ENCODE data around the gene SLC24A3. TPM values are rescaled to one million over a fixed set of nuclear protein-coding genes. Genes with fewer than 3 reads are reported as not detected.
A peak's percentile ranks its signal among the peaks of the same experiment; 100 is the strongest.

Gene SLC24A3
- total RNA-seq, 1 donor from 2014 or later = 14.0 TPM

DNA sequence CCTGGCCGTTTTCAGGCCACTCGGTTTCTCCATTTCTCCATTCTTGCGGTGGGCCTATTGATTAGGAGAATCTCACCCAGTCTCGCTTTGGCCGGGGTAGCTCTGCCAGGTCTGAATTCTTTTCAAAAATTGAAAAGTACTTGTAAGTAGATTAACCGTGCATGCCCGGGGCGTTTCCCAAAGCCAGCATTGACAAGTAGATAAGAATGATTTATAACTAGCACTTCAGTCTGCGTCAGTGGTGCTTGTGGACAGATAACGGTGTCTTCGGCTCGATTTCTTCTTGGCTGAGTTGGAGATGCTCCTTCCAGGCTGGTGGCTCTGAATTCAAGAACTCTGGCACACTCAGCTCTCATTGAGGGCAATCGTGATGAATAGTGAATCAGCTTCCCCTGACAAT is 29.0 kb downstream of the SLC24A3 start:
- Mint-ChIP-seq H3K27me3 (peaks cover 6% of the 10 kb centered on the region), H3K4me3 (no peak overlapping the region), H3K4me1 (ENCODE audit: unreplicated experiment) (peaks cover 6% of the 10 kb centered on the region), H3K9me3 (peaks cover 6% of the 10 kb centered on the region), H3K36me3 (peaks cover 11% of the 10 kb centered on the region), H3K27ac (peak overlapping the region; percentile 58)
- TF ChIP-seq, protein P1, sequence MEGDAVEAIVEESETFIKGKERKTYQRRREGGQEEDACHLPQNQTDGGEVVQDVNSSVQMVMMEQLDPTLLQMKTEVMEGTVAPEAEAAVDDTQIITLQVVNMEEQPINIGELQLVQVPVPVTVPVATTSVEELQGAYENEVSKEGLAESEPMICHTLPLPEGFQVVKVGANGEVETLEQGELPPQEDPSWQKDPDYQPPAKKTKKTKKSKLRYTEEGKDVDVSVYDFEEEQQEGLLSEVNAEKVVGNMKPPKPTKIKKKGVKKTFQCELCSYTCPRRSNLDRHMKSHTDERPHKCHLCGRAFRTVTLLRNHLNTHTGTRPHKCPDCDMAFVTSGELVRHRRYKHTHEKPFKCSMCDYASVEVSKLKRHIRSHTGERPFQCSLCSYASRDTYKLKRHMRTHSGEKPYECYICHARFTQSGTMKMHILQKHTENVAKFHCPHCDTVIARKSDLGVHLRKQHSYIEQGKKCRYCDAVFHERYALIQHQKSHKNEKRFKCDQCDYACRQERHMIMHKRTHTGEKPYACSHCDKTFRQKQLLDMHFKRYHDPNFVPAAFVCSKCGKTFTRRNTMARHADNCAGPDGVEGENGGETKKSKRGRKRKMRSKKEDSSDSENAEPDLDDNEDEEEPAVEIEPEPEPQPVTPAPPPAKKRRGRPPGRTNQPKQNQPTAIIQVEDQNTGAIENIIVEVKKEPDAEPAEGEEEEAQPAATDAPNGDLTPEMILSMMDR (conservative IDR thresholded peaks at IDR 0.05) = no peak
- no peak for DNase-seq (ENCODE audit: extremely low spot score, unreplicated experiment)

DNA sequence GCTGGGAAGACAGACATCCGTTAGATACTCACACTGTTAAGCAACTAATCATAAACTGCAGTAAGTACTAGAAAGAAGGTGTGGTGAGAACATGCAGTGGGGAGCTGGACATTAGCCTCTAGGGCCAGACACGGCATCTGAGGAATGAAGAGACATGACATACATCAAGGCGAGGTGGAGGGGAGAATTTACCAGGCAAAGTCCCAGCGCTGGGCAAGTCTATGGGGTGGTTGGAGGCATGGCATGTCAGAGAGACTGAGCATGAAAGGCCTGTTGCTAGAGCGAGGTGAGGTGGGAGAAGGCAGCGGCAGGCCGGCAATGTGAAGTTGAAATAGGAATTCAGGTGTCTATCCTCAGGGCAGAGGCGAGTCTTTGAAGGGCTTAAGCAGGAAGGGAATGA is 31.8 kb downstream of the SLC24A3 start:
- H3K4me3 Mint-ChIP-seq = peak overlapping the region; percentile 18
- TF ChIP-seq, protein P1 (conservative IDR thresholded peaks at IDR 0.05) = no peak
- peaks cover 6% of the 10 kb centered on the region for H3K36me3 Mint-ChIP-seq
- H3K9me3 Mint-ChIP-seq = peaks cover 6% of the 10 kb centered on the region
- H3K4me1 Mint-ChIP-seq (ENCODE audit: unreplicated experiment) = peaks cover 6% of the 10 kb centered on the region
- peaks cover 6% of the 10 kb centered on the region for H3K27me3 Mint-ChIP-seq
- no peak for DNase-seq (ENCODE audit: extremely low spot score, unreplicated experiment)
- peak overlapping the region; percentile 76 for H3K27ac Mint-ChIP-seq

DNA sequence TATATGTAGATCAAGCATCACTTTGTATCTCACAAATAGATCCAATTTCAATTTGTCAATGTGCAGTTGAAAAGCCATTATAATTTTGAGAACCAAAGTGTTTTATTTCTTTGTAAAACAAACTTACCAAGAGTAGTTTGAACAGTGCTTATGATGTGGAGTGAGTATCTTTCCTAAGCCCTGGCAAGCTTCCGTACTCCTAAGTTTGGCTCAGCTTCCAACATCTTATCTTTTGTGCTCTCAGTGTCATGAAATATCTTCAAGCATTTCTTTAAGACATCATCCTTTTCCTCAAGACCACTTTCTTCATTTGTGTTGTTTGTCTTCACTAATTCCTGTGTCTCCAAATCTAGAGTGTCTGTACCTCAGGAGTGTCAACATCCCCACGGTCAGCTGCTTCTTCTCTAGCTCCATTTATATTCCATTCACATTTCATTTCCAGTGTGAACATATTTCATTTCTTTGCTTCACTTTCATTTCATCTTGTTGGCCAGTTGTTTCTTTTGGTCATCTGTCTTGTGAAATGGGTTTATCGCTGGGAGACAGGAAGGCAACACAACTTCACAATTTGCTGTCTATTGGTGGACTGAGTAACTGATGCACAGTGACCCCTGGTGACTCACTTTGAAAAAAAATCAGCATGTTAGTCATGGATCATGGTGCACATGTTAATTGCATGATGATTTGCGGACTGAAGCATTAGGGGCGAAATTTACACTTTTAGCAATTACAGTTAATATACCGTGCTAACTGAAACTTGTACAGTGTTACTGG is 36.9 kb downstream of the SLC24A3 start:
- TF ChIP-seq, protein P1 (conservative IDR thresholded peaks at IDR 0.05) = no peak
- Mint-ChIP-seq H3K27ac (no peak overlapping the region), H3K27me3 (peaks cover 2% of the 10 kb centered on the region), H3K36me3 (peaks cover 1% of the 10 kb centered on the region), H3K4me3 (no peak overlapping the region), H3K9me3 (peaks cover 1% of the 10 kb centered on the region), H3K4me1 (ENCODE audit: unreplicated experiment) (peaks cover 13% of the 10 kb centered on the region)
- DNase-seq (ENCODE audit: extremely low spot score, unreplicated experiment) = no peak

DNA sequence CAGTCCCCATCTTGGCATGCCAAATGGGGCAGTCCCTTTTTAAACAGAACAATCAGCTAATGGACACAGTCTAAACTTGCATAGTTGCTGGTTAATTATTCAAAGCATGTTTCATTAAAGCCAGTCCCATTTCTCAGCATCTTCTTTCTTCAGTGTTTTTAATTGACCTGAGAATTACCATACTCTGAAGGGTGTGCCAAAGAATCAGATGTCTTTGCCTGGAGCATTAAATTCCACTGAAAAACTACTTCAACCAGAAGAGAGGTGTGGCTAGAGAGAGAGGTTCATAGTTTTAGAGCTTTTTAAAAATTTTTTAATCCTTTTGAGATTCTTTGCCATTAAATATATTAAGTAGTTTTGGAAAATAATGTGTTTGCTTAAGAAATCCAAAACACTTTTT is 37.9 kb downstream of the SLC24A3 start:
- Mint-ChIP-seq H3K4me3 (no peak overlapping the region), H3K27me3 (no peaks in the 10 kb centered on the region), H3K27ac (no peak overlapping the region), H3K9me3 (peaks cover 4% of the 10 kb centered on the region), H3K4me1 (ENCODE audit: unreplicated experiment) (peaks cover 11% of the 10 kb centered on the region), H3K36me3 (peaks cover 4% of the 10 kb centered on the region)
- TF ChIP-seq, protein P1 (conservative IDR thresholded peaks at IDR 0.05) = no peak
- no peak for DNase-seq (ENCODE audit: extremely low spot score, unreplicated experiment)

DNA sequence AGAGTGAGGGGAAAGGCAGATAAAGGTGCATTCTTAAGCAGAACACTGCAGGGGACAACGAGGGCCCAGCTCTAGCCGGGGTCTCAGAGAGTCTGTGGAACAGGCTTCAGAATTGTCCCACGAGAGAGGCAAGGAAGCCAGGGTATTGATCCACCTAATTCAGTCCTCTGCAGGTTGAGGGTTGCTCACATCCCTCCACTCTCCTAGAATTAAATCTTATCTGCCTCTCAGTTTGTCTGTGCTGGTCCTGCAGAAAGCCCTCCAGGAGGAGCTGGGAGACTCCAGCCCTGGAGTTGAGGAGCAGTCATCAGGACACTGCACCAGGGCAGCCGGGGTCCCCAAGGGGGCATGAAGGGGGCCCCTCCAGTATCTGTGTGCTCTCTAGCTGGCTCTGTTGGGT is 39.1 kb downstream of the SLC24A3 start:
- DNase-seq (ENCODE audit: extremely low spot score, unreplicated experiment) = peak; percentile 32
- Mint-ChIP-seq H3K36me3 (peaks cover 4% of the 10 kb centered on the region), H3K27ac (no peak overlapping the region), H3K4me3 (no peak overlapping the region), H3K4me1 (ENCODE audit: unreplicated experiment) (peaks cover 11% of the 10 kb centered on the region), H3K27me3 (no peaks in the 10 kb centered on the region), H3K9me3 (peaks cover 4% of the 10 kb centered on the region)
- TF ChIP-seq, protein P1 (conservative IDR thresholded peaks at IDR 0.05) = no peak

Data from type B pancreatic cell (in vitro differentiated cells).